SH-SY5Y (cell line): ENCODE measurements around the gene BORCS5.

Experiments
- GATA2 ChIP-seq: IDR thresholded peaks from 2 replicates; pipeline ENCODE4 v1.6.1; 2011; ENCODE audit warnings: mild to moderate bottlenecking, low read depth, low read length
- GATA3 ChIP-seq: IDR thresholded peaks from 2 replicates; pipeline ENCODE4 v1.6.1; 2011; ENCODE audit warnings: low read depth, mild to moderate bottlenecking, low read length, moderate library complexity

DNA sequence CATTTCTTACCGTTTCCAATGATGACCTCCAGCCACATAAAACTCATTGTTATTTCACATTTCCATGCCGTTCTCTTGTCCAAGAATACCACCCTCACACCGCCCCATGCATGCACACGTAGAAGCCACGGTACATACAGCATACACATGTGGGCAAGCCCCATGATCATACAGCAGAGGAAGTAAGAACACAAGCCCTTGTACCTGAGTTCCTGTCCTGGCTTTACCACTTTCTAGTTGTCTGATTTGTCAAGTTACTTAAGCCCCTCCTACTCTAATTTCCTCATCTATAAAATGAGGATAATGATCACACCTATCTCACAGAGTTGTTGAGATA lies 145.9 kb downstream of the BORCS5 start:
- no peak for TF ChIP-seq GATA2
- TF ChIP-seq GATA3: no peak
